Measurements from ENCODE around the gene RAB3B. TPM values are rescaled to one million over a fixed set of nuclear protein-coding genes. Genes with fewer than 3 reads are reported as not detected.

Gene RAB3B
- total and polyA plus RNA-seq, 4 donors = 0.02 to 0.57 (median 0.11) TPM

- Histone ChIP-seq H3K4me1 (ENCODE audit: control insufficient read depth in 5 of 5, insufficient read depth in 5 of 5, low read length in 5 of 5) (no peaks in the 10 kb centered on the region), H3K27ac (ENCODE audit: low read depth in 1 of 2, low read length in 1 of 2) (no peak overlapping the region), H3K36me3 (ENCODE audit: control insufficient read depth in 4 of 4, insufficient read depth in 4 of 4, low read length in 4 of 4) (no peaks in the 10 kb centered on the region), H3K9ac (ENCODE audit: insufficient read depth in 1 of 2, low read length in 2 of 2) (no peak overlapping the region), H3K9me3 (ENCODE audit: control insufficient read depth in 4 of 4, insufficient read depth in 3 of 4, low read length in 3 of 4) (no peaks in the 10 kb centered on the region), H3K4me3 (no peak overlapping the region), H3K27me3 (ENCODE audit: control insufficient read depth in 3 of 3, insufficient read depth in 3 of 3, low read length in 2 of 3) (peaks cover 4 to 8% (median 4%) of the 10 kb centered on the region in 3 donors)
- ATAC-seq (ENCODE audit: insufficient read depth, low FRiP score) (no peak), DNase-seq (no peak)
- TF ChIP-seq, protein P1, sequence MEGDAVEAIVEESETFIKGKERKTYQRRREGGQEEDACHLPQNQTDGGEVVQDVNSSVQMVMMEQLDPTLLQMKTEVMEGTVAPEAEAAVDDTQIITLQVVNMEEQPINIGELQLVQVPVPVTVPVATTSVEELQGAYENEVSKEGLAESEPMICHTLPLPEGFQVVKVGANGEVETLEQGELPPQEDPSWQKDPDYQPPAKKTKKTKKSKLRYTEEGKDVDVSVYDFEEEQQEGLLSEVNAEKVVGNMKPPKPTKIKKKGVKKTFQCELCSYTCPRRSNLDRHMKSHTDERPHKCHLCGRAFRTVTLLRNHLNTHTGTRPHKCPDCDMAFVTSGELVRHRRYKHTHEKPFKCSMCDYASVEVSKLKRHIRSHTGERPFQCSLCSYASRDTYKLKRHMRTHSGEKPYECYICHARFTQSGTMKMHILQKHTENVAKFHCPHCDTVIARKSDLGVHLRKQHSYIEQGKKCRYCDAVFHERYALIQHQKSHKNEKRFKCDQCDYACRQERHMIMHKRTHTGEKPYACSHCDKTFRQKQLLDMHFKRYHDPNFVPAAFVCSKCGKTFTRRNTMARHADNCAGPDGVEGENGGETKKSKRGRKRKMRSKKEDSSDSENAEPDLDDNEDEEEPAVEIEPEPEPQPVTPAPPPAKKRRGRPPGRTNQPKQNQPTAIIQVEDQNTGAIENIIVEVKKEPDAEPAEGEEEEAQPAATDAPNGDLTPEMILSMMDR (IDR thresholded peaks at IDR 0.05; ENCODE audit: control extremely low read depth, extremely low read depth) = no peak
- 86 to 91% methylated on average over 5 of the region's 5 CpGs for WGBS, 2 donors
Measured at GRCh38 chr1:51916587-51917405, 73.7 kb downstream of the RAB3B start.

DNA sequence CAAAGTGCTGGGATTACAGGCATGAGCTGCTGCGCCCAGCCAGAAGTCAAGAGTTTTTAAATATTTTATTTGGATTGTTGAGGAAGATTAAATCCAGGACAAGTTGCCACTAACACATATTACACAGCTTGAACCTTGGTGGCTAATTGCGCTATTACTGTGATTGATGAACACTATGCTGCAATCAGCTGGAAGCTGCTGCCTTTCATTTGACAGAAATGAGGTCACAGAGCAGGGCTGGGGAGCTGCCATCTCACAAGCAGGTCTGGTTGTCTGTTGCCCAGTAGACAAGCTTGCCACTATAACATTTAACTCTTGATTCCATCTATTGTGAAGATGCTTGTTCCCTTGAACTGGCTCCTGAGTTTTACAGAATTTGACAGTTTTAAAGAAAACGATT, 74.5 kb downstream of the RAB3B start:
- TF ChIP-seq, protein P1 (IDR thresholded peaks at IDR 0.05; ENCODE audit: control extremely low read depth, extremely low read depth) = no peak
- WGBS, 2 donors = 82 to 87% methylated on average over 3 of the region's 3 CpGs
- no peaks in the 10 kb centered on the region for H3K9me3 ChIP-seq (ENCODE audit: control insufficient read depth in 4 of 4, insufficient read depth in 3 of 4, low read length in 3 of 4)
- H3K36me3 ChIP-seq (ENCODE audit: control insufficient read depth in 4 of 4, insufficient read depth in 4 of 4, low read length in 4 of 4) = no peaks in the 10 kb centered on the region
- H3K4me1 ChIP-seq (ENCODE audit: control insufficient read depth in 5 of 5, insufficient read depth in 5 of 5, low read length in 5 of 5) = no peaks in the 10 kb centered on the region
- no peak overlapping the region for H3K9ac ChIP-seq (ENCODE audit: insufficient read depth in 1 of 2, low read length in 2 of 2)
- no peak for DNase-seq
- no peak overlapping the region for H3K4me3 ChIP-seq
- no peak for ATAC-seq (ENCODE audit: insufficient read depth, low FRiP score)
- H3K27ac ChIP-seq (ENCODE audit: low read depth in 1 of 2, low read length in 1 of 2) = no peak overlapping the region
- H3K27me3 ChIP-seq (ENCODE audit: control insufficient read depth in 3 of 3, insufficient read depth in 3 of 3, low read length in 2 of 3) = peaks cover 4 to 9% (median 4%) of the 10 kb centered on the region in 3 donors

GRCh38 chr1:51912881-51913280, 77.6 kb downstream of the RAB3B start:
- TF ChIP-seq, protein P1 (IDR thresholded peaks at IDR 0.05; ENCODE audit: control extremely low read depth, extremely low read depth) = no peak
- Histone ChIP-seq H3K4me3 (no peak overlapping the region), H3K27me3 (ENCODE audit: control insufficient read depth in 3 of 3, insufficient read depth in 3 of 3, low read length in 2 of 3) (peaks cover 0 to 18% (median 4%) of the 10 kb centered on the region in 3 donors), H3K36me3 (ENCODE audit: control insufficient read depth in 4 of 4, insufficient read depth in 4 of 4, low read length in 4 of 4) (no peaks in the 10 kb centered on the region), H3K9ac (ENCODE audit: insufficient read depth in 1 of 2, low read length in 2 of 2) (no peak overlapping the region), H3K4me1 (ENCODE audit: control insufficient read depth in 5 of 5, insufficient read depth in 5 of 5, low read length in 5 of 5) (no peaks in the 10 kb centered on the region), H3K9me3 (ENCODE audit: control insufficient read depth in 4 of 4, insufficient read depth in 3 of 4, low read length in 3 of 4) (no peaks in the 10 kb centered on the region), H3K27ac (ENCODE audit: low read depth in 1 of 2, low read length in 1 of 2) (no peak overlapping the region)
- DNase-seq (no peak), ATAC-seq (ENCODE audit: insufficient read depth, low FRiP score) (no peak)
- WGBS, 2 donors = 83 to 88% methylated on average over 7 of the region's 7 CpGs

All from lung (tissue), 12 donors.